K562 (cell line): ENCODE data around the gene DNAAF3. TPM values are rescaled to one million over a fixed set of nuclear protein-coding genes. Genes with fewer than 3 reads are reported as not detected.

ENCODE experiments used
- BRCA1 ChIP-seq, 2 experiments: fragments of 450-650 bp in 1 of 2; sonication (generic) in 1 of 2; formaldehyde crosslinking in 1 of 2; IDR thresholded peaks; 2 replicates each; pipeline versions ENCODE4 v1.5.0 to v1.6.1; 2017 to 2020; ENCODE audit warnings: mild to moderate bottlenecking in 1 of 2, missing genetic modification reagents in 1 of 2
- CTBP1 ChIP-seq: fragments of 450-650 bp; IDR thresholded peaks from 2 replicates; pipeline ENCODE4 v1.6.1; 2016; ENCODE audit warnings: borderline replicate concordance
- E2F6 ChIP-seq, 2 experiments: IDR thresholded peaks; 2 replicates each; pipeline ENCODE4 v1.6.1; 2011; ENCODE audit warnings: borderline replicate concordance in 1 of 2, control low read depth in 1 of 2, low read depth in 1 of 2, low read length in 1 of 2, mild to moderate bottlenecking in 1 of 2, mixed read lengths in 1 of 2, moderate library complexity in 1 of 2; ENCODE audit not compliant: insufficient read depth in 1 of 2, insufficient read length in 1 of 2, poor library complexity in 1 of 2, severe bottlenecking in 1 of 2; ENCODE audit errors: extremely low read depth in 1 of 2
- EP300 ChIP-seq: IDR thresholded peaks from 2 replicates; pipeline ENCODE4 v1.6.1; 2012; ENCODE audit warnings: low read length, improper control_type of control experiment
- HDAC2 ChIP-seq: fragments of 450-650 bp; IDR thresholded peaks from 2 replicates; pipeline ENCODE4 v1.6.1; 2016; ENCODE audit warnings: mild to moderate bottlenecking
- HDGF ChIP-seq: fragments of 450-650 bp; IDR thresholded peaks from 2 replicates; pipeline ENCODE4 v1.6.1; 2016
- HIVEP1 ChIP-seq: fragments of 250-450 bp; sonication (Bioruptor Pico); IDR thresholded peaks from 2 replicates; pipeline ENCODE4 v1.4.0; 2020; ENCODE audit warnings: mild to moderate bottlenecking
- IRF9 ChIP-seq: fragments of 450-650 bp; IDR thresholded peaks from 2 replicates; pipeline ENCODE4 v1.6.1; 2016; ENCODE audit warnings: missing biosample characterization, missing genetic modification characterization
- KDM4B ChIP-seq, 2 experiments: fragments of 450-650 bp in 1 of 2; sonication (generic) in 1 of 2; IDR thresholded peaks; 2 replicates each; pipeline ENCODE4 v1.6.1; 2016 to 2017; ENCODE audit warnings: borderline replicate concordance in 2 of 2, antibody characterized with exemption in 1 of 2, low read depth in 1 of 2, mild to moderate bottlenecking in 1 of 2
- LCOR ChIP-seq: sonication (generic); formaldehyde crosslinking; IDR thresholded peaks from 2 replicates; pipeline ENCODE4 v1.8.0; 2022; ENCODE audit warnings: mild to moderate bottlenecking, missing genetic modification reagents
- LEF1 ChIP-seq: fragments of 450-650 bp; IDR thresholded peaks from 2 replicates; pipeline ENCODE4 v1.6.1; 2016; ENCODE audit warnings: mild to moderate bottlenecking
- MCM5 ChIP-seq: fragments of 450-650 bp; IDR thresholded peaks from 2 replicates; pipeline ENCODE4 v1.6.1; 2016; ENCODE audit warnings: low read depth
- PHF21A ChIP-seq: fragments of 450-650 bp; IDR thresholded peaks from 2 replicates; pipeline ENCODE4 v1.6.1; 2017; ENCODE audit warnings: low read depth, borderline replicate concordance
- PYGO2 ChIP-seq: fragments of 450-650 bp; IDR thresholded peaks from 2 replicates; pipeline ENCODE4 v1.6.1; 2016; ENCODE audit warnings: mild to moderate bottlenecking, missing genetic modification characterization, moderate library complexity, missing compliant biosample characterization
- RFX5 ChIP-seq: IDR thresholded peaks from 2 replicates; pipeline ENCODE4 v1.6.1; 2011; ENCODE audit warnings: low read depth, mild to moderate bottlenecking, improper control_type of control experiment, low read length
- TAL1 ChIP-seq: fragments of 450-650 bp; IDR thresholded peaks from 2 replicates; pipeline ENCODE4 v1.6.1; 2016; ENCODE audit warnings: mild to moderate bottlenecking
- THRAP3 ChIP-seq: fragments of 450-650 bp; IDR thresholded peaks from 2 replicates; pipeline ENCODE4 v1.6.1; 2016; ENCODE audit warnings: mild to moderate bottlenecking, inconsistent platforms, borderline replicate concordance
- VEZF1 ChIP-seq: fragments of 200-800 bp; sonication (Bioruptor generic); IDR thresholded peaks from 2 replicates; pipeline ENCODE4 v1.6.1; 2017; ENCODE audit warnings: missing genetic modification characterization, missing compliant biosample characterization
- ZBTB43 ChIP-seq: sonication (generic); formaldehyde crosslinking; IDR thresholded peaks from 2 replicates; pipeline ENCODE4 v1.8.0; 2023; ENCODE audit warnings: mild to moderate bottlenecking, missing genetic modification reagents
- polyA plus RNA-seq, 8 experiments: library from polyadenylated mRNA; depleted of rRNA in 4 of 8; stranded (reverse) in 5 of 8; unstranded in 3 of 8; fragments of >200 nt; fragmentation: Nextera tagmentation in 2 of 8; fragmentation: Illumina TruSeq in 1 of 8; extraction: Ambion mirVana in 2 of 8; extraction: Trizol in 1 of 8; gene quantifications; 2 replicates each; pipeline versions ENCODE4 v1.2.1 to v1.2.3, GENCODE V29; 2011 to 2014; ENCODE audit warnings: inconsistent platforms in 1 of 8, missing spikeins in 1 of 8
- total RNA-seq, 7 experiments: library from RNA; depleted of rRNA in 6 of 7; stranded (reverse); fragments of >200 nt in 6 of 7; fragmentation: Illumina TruSeq in 2 of 7; extraction: Trizol in 2 of 7; gene quantifications; 2 replicates each; pipeline versions ENCODE4 v1.2.1 to v1.2.3, GENCODE V29; 2011 to 2021; ENCODE audit warnings: low replicate concordance in 1 of 7

DNAAF3 gene
- total and polyA plus RNA-seq, 9 of the 15 experiments (the other 6 are each of a cell fraction or from before 2014, with no cell fraction given) = 21.6 to 61.5 (median 43.0) TPM

- TF ChIP-seq E2F6 (IDR thresholded peaks at IDR 0.05; ENCODE audit: borderline replicate concordance in 1 of 2, extremely low read depth in 1 of 2, insufficient read depth in 1 of 2, insufficient read length in 1 of 2, low read depth in 1 of 2, low read length in 1 of 2, poor library complexity in 1 of 2, severe bottlenecking in 1 of 2) (no peak), VEZF1 (CRISPR knock-in tag) (peak; percentile 88), HDGF (no peak), PYGO2 (tag) (peak; percentile 49; the same call in 1 of the 2 replicates), LEF1 (no peak), EP300 (no peak), CTBP1 (no peak), RFX5 (no peak), HDAC2 (peak; percentile 35; the same call in 1 of the 2 replicates), ZBTB43 (CRISPR knock-in tag) (no peak), MCM5 (no peak), THRAP3 (no peak), TAL1 (no peak), HIVEP1 (CRISPR knock-in tag) (no peak), KDM4B (IDR thresholded peaks at IDR 0.05; ENCODE audit: borderline replicate concordance in 2 of 2, low read depth in 1 of 2) (no peak), IRF9 (tag) (no peak), PHF21A (no peak), LCOR (peak; percentile 66; the same call in 1 of the 2 replicates), BRCA1 (IDR thresholded peaks at IDR 0.05) (no peak), BRCA1 (CRISPR knock-in tag; IDR thresholded peaks at IDR 0.05) (no peak)
These were observed at the start of gene DNAAF3 (continued) for GRCh38 chr19:55166530-55167268.
